AG09309 (cell line): Measurements from ENCODE around the gene TBC1D9B.

Source experiments
- DNase-seq: peaks from one replicate; pipeline ENCODE4 v3.0.0-alpha.2; 2010; ENCODE audit warnings: low read depth
- H3K4me3 ChIP-seq: 2 replicates; pipeline ENCODE4 v1.5.1; 2011; ENCODE audit warnings: mild to moderate bottlenecking, low read depth, low read length, moderate library complexity; ENCODE audit not compliant: control insufficient read depth
- TF ChIP-seq, protein P1 (sequence below): IDR thresholded peaks from 2 replicates; pipeline ENCODE4 v1.5.1; 2011; ENCODE audit warnings: mild to moderate bottlenecking, low read depth, low read length, inconsistent platforms; ENCODE audit not compliant: insufficient read depth, control insufficient read depth; ENCODE audit errors: missing control alignments

Gene TBC1D9B

DNA sequence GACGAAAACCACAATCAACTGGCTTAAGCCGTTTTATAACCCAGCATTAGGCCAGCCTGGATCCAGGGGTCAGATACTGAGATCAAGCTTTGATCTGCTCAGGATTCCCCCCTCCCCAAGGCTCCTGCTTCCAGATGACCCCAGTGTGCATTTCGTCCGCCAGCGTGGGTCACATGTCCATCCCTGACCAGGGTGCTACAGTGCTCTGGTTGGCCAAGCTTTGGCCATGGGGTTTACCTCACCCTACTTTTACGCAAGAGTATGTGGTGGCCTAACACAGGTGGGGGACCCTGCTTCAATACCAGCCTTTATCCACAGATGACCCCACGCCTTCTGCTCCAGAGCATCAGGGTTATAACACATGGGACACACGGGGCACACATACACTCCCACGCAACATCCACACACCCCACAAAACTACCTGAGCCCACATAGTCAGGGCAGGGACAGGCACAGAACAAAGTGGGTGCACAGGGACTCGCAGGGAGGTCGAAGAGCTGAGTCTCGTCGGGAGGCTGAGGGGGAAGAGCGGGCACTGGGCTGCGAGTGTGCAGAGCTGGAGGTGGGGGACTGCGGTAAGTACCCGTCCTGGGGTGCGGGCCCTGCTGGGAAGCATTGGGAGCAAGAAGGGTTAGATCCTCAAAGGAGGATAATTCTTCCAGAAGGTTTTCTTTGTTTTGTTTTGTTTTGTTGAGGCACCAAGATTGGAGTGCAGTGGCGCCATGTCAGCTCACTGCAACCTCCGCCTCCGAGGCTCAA, 92.0 kb downstream of the TBC1D9B start:
- no peak overlapping the region for H3K4me3 ChIP-seq
- TF ChIP-seq, protein P1, sequence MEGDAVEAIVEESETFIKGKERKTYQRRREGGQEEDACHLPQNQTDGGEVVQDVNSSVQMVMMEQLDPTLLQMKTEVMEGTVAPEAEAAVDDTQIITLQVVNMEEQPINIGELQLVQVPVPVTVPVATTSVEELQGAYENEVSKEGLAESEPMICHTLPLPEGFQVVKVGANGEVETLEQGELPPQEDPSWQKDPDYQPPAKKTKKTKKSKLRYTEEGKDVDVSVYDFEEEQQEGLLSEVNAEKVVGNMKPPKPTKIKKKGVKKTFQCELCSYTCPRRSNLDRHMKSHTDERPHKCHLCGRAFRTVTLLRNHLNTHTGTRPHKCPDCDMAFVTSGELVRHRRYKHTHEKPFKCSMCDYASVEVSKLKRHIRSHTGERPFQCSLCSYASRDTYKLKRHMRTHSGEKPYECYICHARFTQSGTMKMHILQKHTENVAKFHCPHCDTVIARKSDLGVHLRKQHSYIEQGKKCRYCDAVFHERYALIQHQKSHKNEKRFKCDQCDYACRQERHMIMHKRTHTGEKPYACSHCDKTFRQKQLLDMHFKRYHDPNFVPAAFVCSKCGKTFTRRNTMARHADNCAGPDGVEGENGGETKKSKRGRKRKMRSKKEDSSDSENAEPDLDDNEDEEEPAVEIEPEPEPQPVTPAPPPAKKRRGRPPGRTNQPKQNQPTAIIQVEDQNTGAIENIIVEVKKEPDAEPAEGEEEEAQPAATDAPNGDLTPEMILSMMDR: no peak
- no peak for DNase-seq

DNA sequence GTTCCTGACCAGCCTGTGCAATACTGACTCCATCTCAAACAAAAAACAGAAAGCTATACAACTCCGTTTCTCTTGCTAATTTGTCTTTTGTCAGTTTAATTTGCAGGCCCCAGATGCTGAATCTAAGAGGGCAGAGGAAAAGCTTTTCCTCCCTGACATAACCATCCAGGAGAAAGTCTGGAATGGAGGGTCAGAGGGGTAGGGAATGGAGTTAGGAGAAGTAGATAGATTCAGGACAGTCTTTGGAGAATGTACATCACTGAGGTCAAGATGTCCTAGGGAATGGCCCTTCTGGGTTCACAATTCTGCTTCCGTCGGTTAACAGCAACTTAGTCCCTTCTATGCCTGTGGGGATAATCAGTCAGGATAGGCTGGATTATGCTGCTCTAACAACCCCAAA, 93.6 kb downstream of the TBC1D9B start:
- H3K4me3 ChIP-seq: no peak overlapping the region
- no peak for DNase-seq
- TF ChIP-seq, protein P1: no peak

DNA sequence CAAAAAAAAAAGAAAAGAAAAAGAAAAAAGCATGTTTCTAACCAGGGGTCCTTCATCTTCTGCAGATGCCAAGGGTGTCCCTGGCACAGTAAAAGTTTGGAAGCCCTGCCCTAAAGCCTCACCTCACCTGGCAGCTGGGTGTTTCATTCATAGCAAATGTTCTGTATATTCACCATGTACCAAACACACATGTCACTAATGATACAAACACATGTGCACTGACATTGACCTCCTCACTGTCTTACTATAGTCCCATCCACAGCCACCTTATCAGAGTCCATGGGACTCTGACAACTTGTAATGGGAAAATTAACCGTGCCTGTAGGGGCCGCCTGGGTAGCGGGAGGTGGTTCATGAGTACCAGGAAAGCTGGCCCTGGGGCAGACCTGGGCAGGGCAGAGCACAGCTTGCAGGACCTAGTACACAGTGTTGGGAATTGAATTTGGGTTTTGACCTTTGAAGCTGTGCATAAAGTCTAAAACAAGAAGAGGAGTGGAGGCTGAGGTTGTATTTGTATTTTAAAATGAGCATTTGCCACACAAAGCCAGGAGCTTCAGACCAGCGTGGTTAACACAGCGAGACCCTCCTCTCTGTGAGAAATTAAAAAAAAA, 94.6 kb downstream of the TBC1D9B start:
- no peak overlapping the region for H3K4me3 ChIP-seq
- no peak for DNase-seq
- TF ChIP-seq, protein P1: no peak

DNA sequence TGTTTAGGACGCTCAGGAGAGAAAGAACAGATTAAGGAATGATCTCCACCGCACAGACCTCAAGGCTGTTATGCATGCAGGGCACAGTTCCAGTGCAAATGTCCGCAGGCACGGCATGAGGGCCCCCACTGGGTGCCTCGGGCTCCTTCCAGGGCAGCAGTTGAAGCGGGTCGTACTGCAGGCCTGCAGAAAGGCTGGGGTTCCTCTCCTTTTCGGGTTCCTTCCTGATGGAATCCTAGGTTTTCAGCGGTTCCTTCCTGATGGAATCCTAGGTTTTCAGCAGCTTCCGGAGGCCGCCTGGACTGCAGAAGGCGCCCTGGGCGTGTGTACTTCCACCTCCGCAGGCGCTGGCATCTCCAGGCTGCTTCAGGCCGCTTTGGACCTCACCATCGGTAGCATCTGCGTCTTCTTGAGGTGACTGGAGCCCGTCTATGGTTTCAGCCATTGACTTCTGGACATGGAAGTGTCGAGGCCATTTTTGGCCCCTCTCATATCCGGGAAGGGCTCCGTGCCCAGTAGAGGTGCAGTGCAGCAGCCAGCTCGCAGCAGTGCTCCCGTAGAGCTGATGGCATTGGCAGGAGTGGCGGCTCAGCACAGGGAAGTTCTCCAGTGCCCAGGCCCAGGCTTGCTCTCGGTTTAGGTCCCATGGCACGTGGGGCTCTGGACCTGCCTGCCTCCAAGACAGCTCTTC, 95.4 kb downstream of the TBC1D9B start:
- TF ChIP-seq, protein P1: no peak
- DNase-seq: no peak
- no peak overlapping the region for H3K4me3 ChIP-seq
